H1 (cell line): ENCODE data around the gene MINPP1. TPM values are rescaled to one million over a fixed set of nuclear protein-coding genes. Genes with fewer than 3 reads are reported as not detected.

Experiments
- CTCF ChIA-PET: fragments of 300-600 bp; sonication (Branson Sonifier 250); formaldehyde crosslinking; loops from one replicate; lab custom pipeline; 2021; ENCODE audit not compliant: partially characterized antibody; lab: Charles Lee
- POLR2A ChIA-PET: fragments of 300-600 bp; sonication (Branson Sonifier 250); formaldehyde crosslinking; loops from one replicate; lab custom pipeline; 2021; ENCODE audit warnings: inconsistent platforms; ENCODE audit not compliant: partially characterized antibody; lab: Charles Lee
- DNase-seq, 2 experiments: peaks; one replicate each; pipeline versions ENCODE4 v3.0.0 to v3.0.0-alpha.2; 2010 to 2022; ENCODE audit warnings: low spot score in 2 of 2, low read depth in 1 of 2, mixed read lengths in 1 of 2
- FAIRE-seq: peaks from 2 replicates; lab custom pipeline; 2011; peaks lifted over from hg19 to GRCh38; lab: Jason Lieb, UNC
- H2AFZ ChIP-seq: 2 replicates; pipeline ENCODE4 v1.8.1; 2012; ENCODE audit warnings: low read length, inconsistent platforms
- H2AK5ac ChIP-seq: 2 replicates; pipeline ENCODE4 v1.6.1; 2013; ENCODE audit warnings: low read depth, low read length
- H2BK120ac ChIP-seq: replicated peaks from 2 replicates; pipeline ENCODE3; 2013; ENCODE audit warnings: low read depth, low read length, inconsistent platforms
- H2BK12ac ChIP-seq: 2 replicates; pipeline ENCODE4 v1.6.1; 2013; ENCODE audit warnings: low read depth, low read length
- H2BK15ac ChIP-seq: 2 replicates; pipeline ENCODE4 v1.6.1; 2013; ENCODE audit warnings: low read length
- H2BK20ac ChIP-seq: 2 replicates; pipeline ENCODE4 v1.6.1; 2013; ENCODE audit warnings: low read length
- H2BK5ac ChIP-seq: 2 replicates; pipeline ENCODE4 v1.6.1; 2013; ENCODE audit warnings: low read depth, low read length
- H3K14ac ChIP-seq: 2 replicates; pipeline ENCODE4 v1.6.1; 2013; ENCODE audit warnings: inconsistent platforms; ENCODE audit not compliant: insufficient read length
- H3K18ac ChIP-seq: 2 replicates; pipeline ENCODE4 v1.6.1; 2013; ENCODE audit warnings: low read length; ENCODE audit errors: extremely low read depth
- H3K23ac ChIP-seq: 2 replicates; pipeline ENCODE4 v1.6.1; 2013; ENCODE audit warnings: inconsistent platforms; ENCODE audit not compliant: insufficient read length
- H3K23me2 ChIP-seq: 2 replicates; pipeline ENCODE4 v1.6.1; 2013; ENCODE audit warnings: low read depth, low read length
- H3K27ac ChIP-seq: 2 replicates; pipeline ENCODE4 v1.6.1; 2011; ENCODE audit warnings: low read depth, low read length, inconsistent platforms
- H3K27me3 ChIP-seq, 4 experiments: replicated peaks in 1 of 4; 1 replicate in 1 of 4; 2 replicates in 3 of 4; pipeline versions ENCODE4 v1.6.1 to v1.8.1; 2011 to 2013; ENCODE audit warnings: low read length in 3 of 4, mild to moderate bottlenecking in 3 of 4, inconsistent platforms in 2 of 4, mixed read lengths in 2 of 4, moderate library complexity in 1 of 4; ENCODE audit not compliant: control insufficient read depth in 3 of 4, insufficient read depth in 3 of 4; ENCODE audit errors: extremely low read depth in 1 of 4
- H3K36me3 ChIP-seq, 4 experiments: 2 replicates each; pipeline versions ENCODE4 v1.6.1 to v1.8.1; 2011 to 2013; ENCODE audit warnings: mild to moderate bottlenecking in 4 of 4, low read length in 3 of 4, moderate library complexity in 2 of 4, control low read depth in 1 of 4, inconsistent platforms in 1 of 4; ENCODE audit not compliant: insufficient read depth in 4 of 4, control insufficient read depth in 2 of 4
- H3K4ac ChIP-seq: replicated peaks from 2 replicates; pipeline ENCODE3; 2013; ENCODE audit warnings: low read length, low read depth, mixed read lengths, inconsistent platforms; ENCODE audit not compliant: insufficient read length
- H3K4me1 ChIP-seq, 4 experiments: replicated peaks in 1 of 4; 1 replicate in 1 of 4; 2 replicates in 3 of 4; pipeline versions ENCODE4 v1.6.1 to v1.8.1; 2011 to 2013; ENCODE audit warnings: low read length in 3 of 4, inconsistent platforms in 2 of 4, mixed read lengths in 1 of 4; ENCODE audit not compliant: insufficient read depth in 4 of 4, control insufficient read depth in 3 of 4
- H3K4me2 ChIP-seq, 2 experiments: 2 replicates each; pipeline versions ENCODE4 v1.6.1 to v1.8.1; 2011 to 2013; ENCODE audit warnings: low read depth in 2 of 2, low read length in 2 of 2, control low read depth in 1 of 2, inconsistent platforms in 1 of 2, mild to moderate bottlenecking in 1 of 2; ENCODE audit not compliant: insufficient read depth in 1 of 2
- H3K4me3 ChIP-seq, 4 experiments: fragments of 200-600, 300-600 bp in 1 of 4; sonication (generic), shearing (Covaris generic), sonication (Bioruptor Twin) in 1 of 4; 2 replicates each; pipeline versions ENCODE4 v1.5.1 to v1.8.1; 2011 to 2016; ENCODE audit warnings: low read length in 4 of 4, low read depth in 3 of 4, control low read depth in 2 of 4, inconsistent platforms in 2 of 4, mild to moderate bottlenecking in 2 of 4, mixed read lengths in 1 of 4, moderate library complexity in 1 of 4; ENCODE audit not compliant: insufficient read depth in 2 of 4; ENCODE audit errors: extremely low read depth in 1 of 4
- H3K56ac ChIP-seq: replicated peaks from 2 replicates; pipeline ENCODE3; 2013; ENCODE audit warnings: low read depth, mild to moderate bottlenecking, mixed read lengths, low read length, inconsistent platforms; ENCODE audit not compliant: insufficient read length
- H3K79me1 ChIP-seq: 2 replicates; pipeline ENCODE4 v1.6.1; 2013; ENCODE audit warnings: low read depth, low read length, control low read depth
- H3K79me2 ChIP-seq, 2 experiments: 2 replicates each; pipeline versions ENCODE4 v1.6.1 to v1.8.1; 2012 to 2013; ENCODE audit warnings: low read length in 2 of 2, mild to moderate bottlenecking in 2 of 2, inconsistent platforms in 1 of 2; ENCODE audit not compliant: insufficient read depth in 2 of 2, control insufficient read depth in 1 of 2
- H3K9ac ChIP-seq, 4 experiments: replicated peaks in 1 of 4; 1 replicate in 1 of 4; 2 replicates in 3 of 4; pipeline versions ENCODE4 v1.6.1 to v1.8.1; 2011 to 2013; ENCODE audit warnings: low read depth in 3 of 4, low read length in 3 of 4, control low read depth in 2 of 4, mild to moderate bottlenecking in 2 of 4, moderate library complexity in 2 of 4, inconsistent platforms in 1 of 4; ENCODE audit errors: extremely low read depth in 1 of 4
- H3K9me3 ChIP-seq, 2 experiments: 2 replicates each; pipeline versions ENCODE4 v1.6.1 to v1.8.1; 2012 to 2013; ENCODE audit warnings: mild to moderate bottlenecking in 2 of 2, moderate library complexity in 2 of 2, control low read depth in 1 of 2, inconsistent platforms in 1 of 2, low read depth in 1 of 2, low read length in 1 of 2, mixed read lengths in 1 of 2; ENCODE audit not compliant: insufficient read depth in 2 of 2
- H4K20me1 ChIP-seq, 2 experiments: replicated peaks in 1 of 2; 2 replicates each; pipeline versions ENCODE3 to v1.8.1; 2011 to 2013; ENCODE audit warnings: inconsistent platforms in 2 of 2, low read length in 2 of 2, mild to moderate bottlenecking in 1 of 2; ENCODE audit not compliant: insufficient read depth in 2 of 2, control insufficient read depth in 1 of 2
- H4K5ac ChIP-seq: 2 replicates; pipeline ENCODE4 v1.6.1; 2013; ENCODE audit warnings: low read length, low read depth, mixed read lengths, inconsistent platforms; ENCODE audit not compliant: insufficient read length
- H4K8ac ChIP-seq: 2 replicates; pipeline ENCODE4 v1.8.0; 2013; ENCODE audit warnings: mild to moderate bottlenecking, moderate library complexity, low read length, inconsistent platforms; ENCODE audit not compliant: insufficient read depth; ENCODE audit errors: extremely low read depth
- H4K91ac ChIP-seq: replicated peaks from 2 replicates; pipeline ENCODE3; 2013; ENCODE audit warnings: low read length, mixed read lengths, inconsistent platforms; ENCODE audit not compliant: insufficient read length
- CEBPB ChIP-seq: IDR thresholded peaks from 2 replicates; pipeline ENCODE4 v1.6.1; 2012; ENCODE audit warnings: low read depth, low read length
- CREB1 ChIP-seq: IDR thresholded peaks from 2 replicates; pipeline ENCODE4 v1.6.1; 2012; ENCODE audit warnings: inconsistent platforms
- EGR1 ChIP-seq: IDR thresholded peaks from 2 replicates; pipeline ENCODE4 v1.6.1; 2011; ENCODE audit warnings: low read depth, low read length, borderline replicate concordance
- EZH2 ChIP-seq: fragments of 200-600 bp; sonication (generic); IDR thresholded peaks from 2 replicates; pipeline ENCODE4 v1.7.1; 2012; ENCODE audit warnings: low read depth, mild to moderate bottlenecking, moderate library complexity, low read length, inconsistent platforms; ENCODE audit not compliant: severe bottlenecking
- GABPA ChIP-seq: IDR thresholded peaks from 2 replicates; pipeline ENCODE4 v1.6.1; 2011; ENCODE audit warnings: mild to moderate bottlenecking, low read length, moderate library complexity, borderline replicate concordance; ENCODE audit not compliant: insufficient read depth
- MAFK ChIP-seq: IDR thresholded peaks from 2 replicates; pipeline ENCODE4 v1.6.1; 2012; ENCODE audit warnings: low read depth, mild to moderate bottlenecking, improper control_type of control experiment, low read length
- POLR2AphosphoS5 ChIP-seq: IDR thresholded peaks from 2 replicates; pipeline ENCODE4 v1.6.1; 2011; ENCODE audit warnings: low read depth, low read length
- RBBP5 ChIP-seq: IDR thresholded peaks from 2 replicates; pipeline ENCODE4 v1.7.1; 2012; ENCODE audit warnings: low read depth, mild to moderate bottlenecking, inconsistent platforms, low read length, moderate library complexity, borderline replicate concordance
- SP4 ChIP-seq: IDR thresholded peaks from 2 replicates; pipeline ENCODE4 v1.6.1; 2012; ENCODE audit warnings: low read length, inconsistent platforms
- WGBS, 2 experiments: shearing (Covaris generic) in 1 of 2; methylation state at CpG; one replicate each; pipeline versions ENCODE4 v1.1.6 to v1.1.7; 2013 to 2015; ENCODE audit warnings: low lambda C conversion rate in 2 of 2, mixed read lengths in 2 of 2, inconsistent platforms in 1 of 2, low coverage in 1 of 2, missing lambda C conversion rate in 1 of 2; ENCODE audit not compliant: insufficient replicate concordance in 2 of 2, insufficient coverage in 1 of 2, insufficient read length in 1 of 2; ENCODE audit errors: extremely low coverage in 1 of 2, missing lambda C conversion rate in 1 of 2; 5-methylcytosine and 5-hydroxymethylcytosine counted together
- polyA plus RNA-seq, 7 experiments: library from polyadenylated mRNA; depleted of rRNA in 3 of 7; stranded (reverse) in 5 of 7; unstranded in 2 of 7; fragments of >200 nt in 5 of 7; fragments of 200-250 nt in 2 of 7; gene quantifications; 1 replicate in 5 of 7; 2 replicates in 1 of 7; 4 replicates in 1 of 7; pipeline versions ENCODE4 v1.2.1 to v1.2.3, GENCODE V29; 2011 to 2013; ENCODE audit warnings: missing spikeins in 2 of 7, mixed read lengths in 2 of 7
- total RNA-seq: library from RNA; stranded (reverse); fragmentation: NEBNext Ultra II Directional; extraction: Animal tissue kit (Norgen Biotek cat#: 25700); gene quantifications from 2 replicates; pipeline ENCODE4 v1.2.1, GENCODE V29; 2021
- TF ChIP-seq, protein P1 (sequence below): IDR thresholded peaks from 2 replicates; pipeline ENCODE4 v1.6.1; 2012; ENCODE audit warnings: inconsistent platforms
- TF ChIP-seq, protein P2 (sequence below): IDR thresholded peaks from 2 replicates; pipeline ENCODE4 v1.6.1; 2012; ENCODE audit warnings: low read length, inconsistent platforms

MINPP1 gene
- total and polyA plus RNA-seq, 2 of the 8 experiments (the other 6 are each of a cell fraction or from before 2014, with no cell fraction given), result 13.6 to 27.2 TPM

DNA sequence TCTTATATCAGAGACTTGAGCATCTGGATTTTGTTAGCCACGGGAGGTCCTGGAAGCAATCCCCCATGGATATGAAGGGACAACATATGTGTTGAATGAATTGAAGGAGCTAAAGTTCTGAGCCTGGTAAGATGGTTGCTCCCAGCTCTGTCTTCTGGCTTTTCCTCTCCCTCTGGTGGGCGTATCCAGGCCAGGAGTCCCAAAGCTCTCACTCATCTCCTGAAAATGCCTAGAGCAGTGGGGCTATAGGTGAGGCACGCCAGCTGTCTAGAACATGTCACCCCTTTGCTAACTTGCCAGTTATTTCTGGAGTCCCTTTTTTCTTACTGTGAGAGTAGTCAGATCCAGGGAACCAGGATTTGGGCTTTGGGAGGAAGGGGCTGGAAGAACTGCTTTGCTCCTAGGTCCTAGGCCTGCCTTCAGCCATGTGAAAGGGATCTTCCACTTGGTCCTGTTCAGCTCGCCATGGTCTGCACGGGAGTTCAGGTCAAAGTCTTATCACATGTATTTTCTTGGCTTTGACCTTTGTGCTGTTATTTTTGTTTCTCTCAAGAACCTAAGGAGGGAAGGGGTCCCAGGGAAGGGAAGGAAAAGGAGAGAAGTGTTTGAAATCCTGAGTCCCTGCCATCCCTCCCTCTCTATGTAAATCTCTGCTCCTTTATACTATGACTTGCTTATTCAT is 73.6 kb downstream of the MINPP1 start:
- Histone ChIP-seq H4K20me1 (no peaks in the 10 kb centered on the region), H3K4ac (no peak overlapping the region), H2AFZ (peak overlapping the region; percentile 68; the same call in 1 of the 2 replicates), H3K23ac (no peak overlapping the region), H2BK15ac (no peak overlapping the region), H3K9ac (no peak overlapping the region), H3K4me1 (no peaks in the 10 kb centered on the region), H3K27ac (no peak overlapping the region), H3K23me2 (no peaks in the 10 kb centered on the region), H3K36me3 (no peaks in the 10 kb centered on the region), H3K4me2 (no peak overlapping the region), H3K79me1 (no peaks in the 10 kb centered on the region), H2BK120ac (no peak overlapping the region), H3K56ac (no peak overlapping the region), H3K18ac (no peak overlapping the region), H2BK20ac (no peak overlapping the region), H2BK5ac (no peak overlapping the region), H2BK12ac (no peak overlapping the region), H4K91ac (no peak overlapping the region), H3K27me3 (no peaks in the 10 kb centered on the region), H4K5ac (no peak overlapping the region), H3K79me2 (no peaks in the 10 kb centered on the region), H3K9me3 (no peaks in the 10 kb centered on the region), H3K14ac (no peak overlapping the region), H4K8ac (no peak overlapping the region), H3K4me3 (no peak overlapping the region), H2AK5ac (no peak overlapping the region)
- FAIRE-seq, result no peak
- CTCF ChIA-PET, result interaction anchor here (0.6 to 1.2 kb wide), 4 partner anchors 9 to 281 kb away, joined by 3 to 5 read pairs (median 4); no protein-coding TSS in a partner anchor
- POLR2A ChIA-PET, result no interaction called here
- 87% methylated on average over 5 of the region's 5 CpGs; no CpG with 5 or more reads in 1 of the 2 experiments for WGBS, 2 experiments
- no peak for DNase-seq
- TF ChIP-seq SP4, result no peak
- TF ChIP-seq MAFK, result no peak
- TF ChIP-seq POLR2AphosphoS5, result no peak
- no peak for TF ChIP-seq CEBPB
- TF ChIP-seq GABPA, result no peak
- TF ChIP-seq RBBP5, result no peak
- TF ChIP-seq EGR1, result no peak
- TF ChIP-seq, protein P1, sequence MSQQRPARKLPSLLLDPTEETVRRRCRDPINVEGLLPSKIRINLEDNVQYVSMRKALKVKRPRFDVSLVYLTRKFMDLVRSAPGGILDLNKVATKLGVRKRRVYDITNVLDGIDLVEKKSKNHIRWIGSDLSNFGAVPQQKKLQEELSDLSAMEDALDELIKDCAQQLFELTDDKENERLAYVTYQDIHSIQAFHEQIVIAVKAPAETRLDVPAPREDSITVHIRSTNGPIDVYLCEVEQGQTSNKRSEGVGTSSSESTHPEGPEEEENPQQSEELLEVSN, result no peak
- TF ChIP-seq CREB1, result no peak
- TF ChIP-seq EZH2, result no peak
- TF ChIP-seq, protein P2, sequence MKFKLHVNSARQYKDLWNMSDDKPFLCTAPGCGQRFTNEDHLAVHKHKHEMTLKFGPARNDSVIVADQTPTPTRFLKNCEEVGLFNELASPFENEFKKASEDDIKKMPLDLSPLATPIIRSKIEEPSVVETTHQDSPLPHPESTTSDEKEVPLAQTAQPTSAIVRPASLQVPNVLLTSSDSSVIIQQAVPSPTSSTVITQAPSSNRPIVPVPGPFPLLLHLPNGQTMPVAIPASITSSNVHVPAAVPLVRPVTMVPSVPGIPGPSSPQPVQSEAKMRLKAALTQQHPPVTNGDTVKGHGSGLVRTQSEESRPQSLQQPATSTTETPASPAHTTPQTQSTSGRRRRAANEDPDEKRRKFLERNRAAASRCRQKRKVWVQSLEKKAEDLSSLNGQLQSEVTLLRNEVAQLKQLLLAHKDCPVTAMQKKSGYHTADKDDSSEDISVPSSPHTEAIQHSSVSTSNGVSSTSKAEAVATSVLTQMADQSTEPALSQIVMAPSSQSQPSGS, result no peak
